ENCODE measurements around the gene WDR27.
A peak's percentile ranks its signal among the peaks of the same experiment; 100 is the strongest.
"Not testable (repeated sequence)": the region's sequence is repeated elsewhere in the genome, so short reads cannot be mapped to it uniquely, and the experiment has no call there.

WDR27 gene

DNA sequence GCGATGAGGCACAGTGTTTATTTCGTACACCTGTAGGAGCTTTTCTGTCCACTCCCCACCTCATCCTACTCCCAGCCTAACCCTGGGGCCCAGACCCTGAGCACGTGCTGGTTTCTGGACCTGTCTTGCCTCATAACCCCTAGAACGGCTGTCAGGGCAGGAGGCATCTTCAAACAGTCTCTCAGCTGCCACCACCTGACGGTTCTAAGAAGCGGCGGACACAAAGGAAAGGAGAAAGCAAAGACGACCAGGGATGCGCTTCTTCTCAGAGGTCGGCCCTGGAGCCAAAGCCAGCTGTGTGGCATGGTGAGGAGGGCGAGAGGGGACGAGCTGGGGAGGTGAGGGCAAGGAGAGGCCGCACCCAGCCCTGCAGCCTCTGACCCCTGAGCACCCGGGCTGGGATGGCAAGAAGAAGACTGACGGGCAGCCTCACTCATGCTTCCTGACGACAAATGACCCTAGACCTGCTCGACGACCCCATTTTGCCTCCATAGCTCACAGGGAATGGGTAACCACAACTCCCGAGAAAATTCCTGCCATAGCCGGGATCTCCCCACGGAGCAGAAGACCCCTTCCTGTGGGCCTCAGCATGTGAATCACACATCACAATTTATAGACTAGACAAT is 62.1 kb downstream of the WDR27 start:
- no peak for DNase-seq (ENCODE audit: low spot score)

DNA sequence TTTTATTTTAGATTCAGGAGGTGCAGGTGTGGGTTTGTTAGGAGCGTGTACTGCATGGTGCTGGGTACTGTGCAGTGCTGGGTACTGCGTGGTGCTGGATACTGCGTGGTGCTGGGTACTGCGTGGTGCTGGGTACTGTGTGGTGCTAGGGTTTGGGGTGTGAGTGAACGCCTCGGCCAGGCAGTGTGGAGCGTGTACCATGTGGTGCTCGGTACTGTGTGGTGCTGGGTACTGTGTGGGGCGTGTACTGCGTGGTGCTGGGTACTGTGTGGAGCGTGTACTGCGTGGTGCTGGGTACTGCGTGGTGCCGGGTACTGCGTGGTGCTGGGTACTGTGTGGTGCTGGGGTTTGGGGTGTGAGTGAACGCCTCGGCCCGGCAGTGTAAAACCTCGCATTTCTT is 62.9 kb downstream of the WDR27 start:
- no peak for DNase-seq (ENCODE audit: low spot score)

DNA sequence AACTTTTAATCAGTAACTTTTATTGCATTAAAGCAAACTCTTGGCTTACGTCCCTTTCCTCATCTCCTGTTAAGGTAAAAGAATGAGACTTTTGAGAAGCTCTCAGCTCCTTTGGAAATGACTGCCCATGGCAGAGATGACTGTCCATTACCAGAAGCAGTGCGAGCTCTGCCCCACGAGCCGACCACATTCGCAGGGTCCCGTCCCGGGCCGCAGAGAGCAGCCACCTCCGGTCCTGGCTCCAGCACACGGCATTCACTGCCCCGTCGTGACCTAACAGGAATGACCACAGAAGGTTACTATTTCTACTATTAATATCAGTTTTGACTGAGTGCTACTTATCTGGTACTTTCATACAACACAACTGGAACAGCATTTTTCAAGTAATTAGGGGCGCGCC is 63.4 kb downstream of the WDR27 start:
- no peak for DNase-seq (ENCODE audit: low spot score)

DNA sequence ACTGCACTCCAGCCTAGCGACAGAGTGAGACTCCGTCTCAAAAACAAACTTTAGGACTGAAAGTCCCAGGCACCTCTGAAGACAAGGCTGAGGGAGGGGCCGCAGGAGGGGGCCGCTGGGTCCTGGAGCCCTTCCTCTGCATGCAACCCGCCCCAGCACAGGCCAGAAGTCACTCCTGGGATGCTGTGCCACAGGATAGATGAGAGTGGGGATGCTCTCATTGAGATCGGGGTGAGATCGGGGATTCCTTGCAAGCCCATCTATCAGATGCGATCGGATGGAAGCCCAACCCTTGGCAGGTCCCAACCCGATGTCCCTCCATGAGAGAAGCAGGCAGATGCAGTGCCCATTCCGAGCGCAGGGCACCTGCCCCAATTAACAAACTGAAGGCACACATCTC is 66.5 kb downstream of the WDR27 start:
- no peak for DNase-seq (ENCODE audit: low spot score)

DNA sequence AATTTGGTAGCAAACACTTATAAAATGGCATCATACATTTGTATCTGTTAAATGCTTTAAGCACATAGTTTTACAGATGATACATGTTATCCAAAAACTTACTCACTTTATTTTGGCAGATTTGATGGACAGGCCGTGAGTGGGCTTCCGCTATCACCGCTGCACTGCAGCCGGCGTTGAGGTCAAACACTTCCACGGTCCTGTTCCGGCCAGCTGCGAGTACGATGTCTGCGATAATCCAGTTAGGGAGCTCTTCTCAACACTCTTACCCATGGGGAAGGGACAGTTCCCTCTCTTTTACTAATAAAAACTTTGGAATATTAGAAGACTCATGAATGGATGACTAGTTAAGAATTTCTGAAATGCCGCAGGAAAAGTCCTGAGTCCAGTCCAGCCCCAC is 69.0 kb downstream of the WDR27 start:
- no peak for DNase-seq (ENCODE audit: low spot score)

DNA sequence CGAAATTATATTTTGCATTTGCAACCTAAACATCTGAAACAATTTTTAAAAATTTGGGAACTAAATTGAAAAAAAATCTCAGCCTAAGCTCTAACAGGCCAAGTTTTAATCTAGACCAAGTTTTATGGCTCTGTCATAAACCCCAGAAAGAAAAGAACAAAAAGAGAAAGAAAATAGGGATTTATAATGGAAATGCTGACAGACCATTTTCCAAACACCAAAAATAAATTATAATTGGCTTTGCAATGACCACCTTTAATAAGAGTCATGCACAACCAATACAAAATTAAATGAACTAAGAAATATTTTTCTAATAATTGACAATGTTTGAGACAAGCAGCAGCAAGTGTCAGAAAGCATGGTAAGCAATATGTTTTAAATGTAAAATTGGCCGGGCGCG is 72.6 kb downstream of the WDR27 start:
- no peak for DNase-seq (ENCODE audit: low spot score)

DNA sequence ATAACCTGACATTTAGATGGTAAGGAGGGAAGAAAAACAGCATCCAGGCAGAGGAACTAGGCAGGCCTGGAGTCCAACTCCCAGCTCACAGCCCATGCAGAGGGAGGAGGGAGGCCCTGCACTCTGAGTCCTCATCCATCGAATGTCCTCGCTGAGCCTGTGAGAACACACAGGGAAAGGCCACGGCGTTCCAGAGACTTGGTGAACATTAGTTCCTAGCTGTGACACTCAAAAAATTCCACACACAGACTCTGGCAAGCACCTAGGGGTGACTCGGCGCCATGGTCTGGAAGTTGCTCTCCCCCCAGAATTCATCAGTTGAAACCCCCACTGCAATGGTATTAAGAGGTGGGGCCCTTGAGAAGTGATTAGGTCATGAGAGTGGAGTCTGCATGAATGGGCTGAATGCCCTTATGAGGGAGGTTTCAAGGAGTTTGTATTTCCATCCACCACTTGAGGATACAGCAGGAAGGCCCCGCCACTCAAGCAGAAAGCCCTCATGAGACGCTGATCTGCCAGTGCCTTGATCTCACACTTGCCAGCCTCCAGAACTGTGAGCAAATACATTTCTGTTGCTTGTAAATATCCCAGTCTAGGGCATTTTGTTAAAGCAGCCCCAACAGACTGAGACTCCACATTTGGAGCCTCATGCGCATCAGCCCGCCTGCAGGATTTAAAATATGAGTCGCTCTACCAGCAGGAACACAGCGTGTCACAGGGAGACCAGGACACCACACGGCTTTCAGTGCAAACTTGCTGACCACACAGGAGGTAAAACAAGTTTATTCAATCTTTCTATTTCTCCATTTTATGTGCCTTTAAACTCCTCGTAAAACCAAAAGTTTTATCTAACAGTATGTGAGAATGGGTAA is 73.9 kb downstream of the WDR27 start:
- DNase-seq (ENCODE audit: low spot score) = no peak

DNA sequence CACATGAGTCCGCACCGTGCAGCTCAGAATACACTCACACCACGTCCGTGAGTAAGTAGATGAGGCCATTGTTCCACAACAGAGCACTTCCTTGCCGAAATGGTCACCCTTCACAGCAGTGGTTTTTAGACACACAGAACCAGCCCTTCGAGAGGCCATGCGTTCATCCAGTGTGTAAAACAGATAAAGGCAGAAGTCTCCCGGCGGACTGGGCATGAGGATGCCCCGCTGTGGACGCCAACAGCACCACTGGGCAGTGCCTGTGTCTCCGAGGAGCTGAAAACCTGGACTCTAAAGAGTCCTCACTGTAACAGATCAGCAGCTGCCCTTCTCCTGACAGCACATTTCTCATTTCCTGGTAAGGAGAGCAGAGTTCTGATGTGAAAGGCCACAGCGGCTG is 75.2 kb downstream of the WDR27 start:
- DNase-seq (ENCODE audit: low spot score) = no peak

DNA sequence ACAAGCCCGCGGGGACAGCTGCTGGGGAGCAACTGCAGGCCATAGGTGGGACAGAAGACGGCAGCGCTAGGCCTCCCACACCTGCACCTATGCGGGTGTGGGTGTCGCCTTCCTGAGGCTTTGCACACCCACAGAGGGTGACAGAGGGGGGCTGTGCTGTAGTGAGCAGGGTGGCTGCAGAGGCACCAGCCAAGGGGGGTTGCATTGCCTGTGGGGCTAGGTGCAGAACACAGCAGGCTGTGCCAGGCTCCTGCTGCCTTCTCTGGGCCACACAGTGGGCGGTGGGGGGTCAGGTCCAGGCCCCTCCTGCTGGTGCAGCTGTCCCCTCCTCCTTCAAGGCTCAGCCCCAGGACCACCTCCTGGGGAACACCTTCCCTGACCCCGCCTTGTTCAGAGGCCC is 75.7 kb downstream of the WDR27 start:
- no peak for DNase-seq (ENCODE audit: low spot score)

DNA sequence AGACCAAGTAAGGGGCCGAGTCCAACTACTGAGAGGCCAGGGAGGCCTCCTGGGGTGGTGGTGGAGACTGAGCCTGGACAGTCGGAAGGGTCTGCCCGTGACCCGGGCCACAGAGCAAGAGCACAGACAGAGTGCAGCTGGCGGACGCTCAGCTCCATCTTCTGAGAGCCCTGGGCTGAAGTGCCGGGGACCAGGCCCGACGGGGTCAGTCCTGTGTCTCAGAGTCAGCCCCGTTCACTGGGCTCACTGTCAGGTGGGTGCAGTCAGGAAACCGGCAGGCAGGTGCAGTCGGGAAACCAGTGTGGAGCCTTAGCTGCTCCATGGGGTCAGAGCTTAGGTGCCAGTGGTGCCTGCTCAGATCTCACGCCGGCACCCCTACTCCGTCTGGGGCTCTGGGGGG is 76.5 kb downstream of the WDR27 start:
- DNase-seq (ENCODE audit: low spot score) = no peak

DNA sequence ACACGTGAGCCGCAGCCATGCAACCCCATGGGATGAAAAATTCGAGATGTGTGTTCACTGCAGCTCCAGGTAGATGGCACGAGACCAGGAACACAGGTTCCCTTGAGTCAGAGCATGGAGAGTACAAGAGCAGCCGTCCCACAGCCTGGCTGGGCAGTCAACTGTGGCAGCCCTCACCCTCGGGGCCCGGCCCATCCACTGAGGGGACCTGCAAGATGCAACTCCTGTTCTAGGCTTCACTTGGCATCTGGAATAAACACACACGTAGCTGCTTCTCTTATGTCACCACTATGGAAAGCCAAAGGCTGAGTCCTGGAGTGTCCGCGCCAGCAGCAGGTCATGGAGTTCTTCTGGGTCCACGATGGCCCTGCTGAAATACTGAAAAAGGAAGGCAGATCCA is 77.0 kb downstream of the WDR27 start:
- no peak for DNase-seq (ENCODE audit: low spot score)

DNA sequence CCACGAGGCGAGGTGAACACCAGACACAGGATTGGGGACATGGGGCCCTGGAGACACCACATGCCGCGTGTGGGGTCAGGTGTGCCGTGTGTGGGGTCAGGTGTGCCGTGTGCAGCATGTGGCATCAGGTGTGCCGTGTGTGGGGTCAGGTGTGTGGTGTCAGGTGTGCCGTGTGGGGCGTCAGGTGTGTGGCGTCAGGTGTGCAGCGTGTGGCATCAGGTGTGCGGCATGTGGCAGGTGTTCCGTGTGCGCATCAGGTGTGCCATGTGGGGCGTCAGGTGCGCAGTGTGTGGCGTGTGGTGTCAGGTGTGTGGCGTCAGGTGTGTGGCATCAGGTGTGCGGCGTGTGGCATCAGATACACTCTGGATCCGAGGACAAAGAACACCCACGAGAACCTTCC is 77.9 kb downstream of the WDR27 start:
- no peak for DNase-seq (ENCODE audit: low spot score)

DNA sequence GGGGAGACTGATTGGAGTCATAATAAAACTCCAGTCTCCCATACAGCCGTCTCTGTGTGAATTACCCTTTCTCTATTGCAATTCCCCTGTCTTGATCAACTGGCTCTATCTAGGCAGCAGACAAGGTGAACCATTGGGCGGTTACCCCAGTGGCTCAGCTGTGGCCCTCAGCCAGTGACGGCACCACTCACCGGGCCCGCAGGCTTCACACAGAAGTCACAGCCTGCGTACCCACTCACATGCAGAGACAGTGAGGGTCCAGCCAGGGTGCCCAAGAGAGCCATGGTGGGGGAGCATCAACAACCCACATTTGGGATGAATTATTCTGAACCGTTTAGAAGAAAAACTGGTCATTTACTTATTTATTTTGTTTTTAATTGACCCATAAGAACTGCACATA is 78.5 kb downstream of the WDR27 start:
- DNase-seq (ENCODE audit: low spot score) = no peak

DNA sequence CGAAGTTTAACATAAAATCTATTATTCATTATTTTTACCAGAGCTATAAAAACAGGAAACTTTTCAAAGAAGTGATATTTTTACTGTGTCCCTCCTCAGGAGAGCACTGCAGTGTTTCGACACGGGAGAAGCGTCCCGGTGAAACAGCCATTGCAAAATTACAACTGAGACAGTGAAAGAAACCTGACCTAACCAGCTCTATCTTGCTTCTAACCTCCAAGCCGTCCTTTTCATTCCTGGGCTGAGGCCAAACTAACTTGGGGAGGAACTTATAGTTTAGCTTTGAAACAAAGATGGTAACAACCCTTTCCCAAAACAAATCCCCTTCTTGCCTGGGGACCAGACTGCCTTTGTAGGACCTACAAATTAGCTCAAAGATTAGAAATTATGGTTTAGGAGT is 79.2 kb downstream of the WDR27 start:
- no peak for DNase-seq (ENCODE audit: low spot score)

DNA sequence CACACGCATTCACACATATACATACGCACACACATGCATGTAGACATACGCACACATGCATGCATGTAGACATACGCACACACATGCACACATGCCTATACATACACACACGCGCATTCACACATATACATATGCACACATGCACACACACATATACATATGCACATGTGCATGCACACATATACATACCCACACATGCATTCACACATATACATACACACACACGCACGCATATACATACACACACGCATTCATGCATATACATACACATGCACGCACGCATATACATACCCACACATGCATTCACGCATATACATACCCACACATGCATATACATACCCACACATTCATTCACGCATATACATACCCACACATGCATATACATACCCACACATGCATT is 80.5 kb downstream of the WDR27 start:
- DNase-seq (ENCODE audit: low spot score) = no peak

DNA sequence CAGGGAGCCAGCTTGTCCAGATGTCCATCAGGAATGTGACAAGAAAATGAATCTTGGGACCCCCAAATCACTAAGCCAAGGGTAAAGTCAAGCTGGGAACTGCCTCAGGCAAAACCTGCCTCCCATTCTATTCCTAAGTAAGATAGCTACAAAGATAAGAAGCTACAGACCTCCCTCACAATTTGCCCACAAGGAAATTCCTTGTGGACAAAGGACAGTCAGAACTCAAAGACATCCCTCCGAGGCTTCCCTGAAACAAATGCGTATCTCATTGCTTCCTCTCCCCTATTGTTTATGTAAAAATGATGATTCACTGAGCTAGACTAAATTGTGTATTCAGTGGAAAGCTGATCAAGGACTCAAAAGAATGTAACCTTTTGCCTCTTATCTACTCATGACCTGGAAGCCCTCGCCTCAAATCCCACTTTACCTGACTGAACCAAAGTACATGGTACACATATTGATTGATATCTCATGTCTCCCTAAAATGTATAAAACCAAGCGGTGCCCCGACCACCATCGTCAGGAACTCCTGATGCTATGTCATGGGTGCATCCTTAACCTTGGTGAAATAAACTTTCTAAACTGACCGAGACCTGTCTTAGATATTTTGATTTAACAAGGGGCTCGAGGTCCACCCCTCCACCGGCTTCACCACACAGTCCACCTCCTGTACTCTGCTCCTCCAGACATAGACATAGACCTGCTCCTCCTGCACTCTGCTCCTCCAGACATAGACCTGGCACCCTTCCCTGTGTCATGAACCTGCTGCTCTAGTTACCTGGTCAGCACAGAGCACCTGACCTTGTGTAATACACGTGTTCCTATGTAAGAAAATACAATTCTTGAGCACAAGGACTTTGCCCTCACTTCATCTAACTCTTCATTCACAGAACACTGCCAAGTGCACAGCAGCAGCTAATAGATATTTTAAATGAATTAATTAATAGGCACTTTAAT is 81.4 kb downstream of the WDR27 start:
- DNase-seq (ENCODE audit: low spot score) = peak; percentile 51

DNA sequence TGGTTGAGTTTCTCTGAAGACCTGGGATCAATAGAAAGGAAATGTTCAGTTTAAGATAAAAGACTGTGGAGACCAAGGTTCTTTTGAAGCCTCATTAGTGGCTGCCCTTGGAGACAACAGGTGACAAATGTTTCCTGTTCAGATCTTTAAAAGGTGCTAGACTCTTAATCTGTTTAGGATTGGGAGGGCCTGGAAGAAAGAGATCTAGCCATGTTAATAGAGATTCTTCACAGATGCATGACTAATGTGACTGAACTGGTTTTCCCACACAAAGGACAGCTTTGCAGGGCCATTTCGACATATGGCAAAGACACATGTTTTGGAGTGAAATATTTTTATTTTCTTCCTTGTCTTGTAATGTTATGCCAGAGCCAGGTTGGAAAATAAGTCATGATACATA is 82.2 kb downstream of the WDR27 start:
- no peak for DNase-seq (ENCODE audit: low spot score)

DNA sequence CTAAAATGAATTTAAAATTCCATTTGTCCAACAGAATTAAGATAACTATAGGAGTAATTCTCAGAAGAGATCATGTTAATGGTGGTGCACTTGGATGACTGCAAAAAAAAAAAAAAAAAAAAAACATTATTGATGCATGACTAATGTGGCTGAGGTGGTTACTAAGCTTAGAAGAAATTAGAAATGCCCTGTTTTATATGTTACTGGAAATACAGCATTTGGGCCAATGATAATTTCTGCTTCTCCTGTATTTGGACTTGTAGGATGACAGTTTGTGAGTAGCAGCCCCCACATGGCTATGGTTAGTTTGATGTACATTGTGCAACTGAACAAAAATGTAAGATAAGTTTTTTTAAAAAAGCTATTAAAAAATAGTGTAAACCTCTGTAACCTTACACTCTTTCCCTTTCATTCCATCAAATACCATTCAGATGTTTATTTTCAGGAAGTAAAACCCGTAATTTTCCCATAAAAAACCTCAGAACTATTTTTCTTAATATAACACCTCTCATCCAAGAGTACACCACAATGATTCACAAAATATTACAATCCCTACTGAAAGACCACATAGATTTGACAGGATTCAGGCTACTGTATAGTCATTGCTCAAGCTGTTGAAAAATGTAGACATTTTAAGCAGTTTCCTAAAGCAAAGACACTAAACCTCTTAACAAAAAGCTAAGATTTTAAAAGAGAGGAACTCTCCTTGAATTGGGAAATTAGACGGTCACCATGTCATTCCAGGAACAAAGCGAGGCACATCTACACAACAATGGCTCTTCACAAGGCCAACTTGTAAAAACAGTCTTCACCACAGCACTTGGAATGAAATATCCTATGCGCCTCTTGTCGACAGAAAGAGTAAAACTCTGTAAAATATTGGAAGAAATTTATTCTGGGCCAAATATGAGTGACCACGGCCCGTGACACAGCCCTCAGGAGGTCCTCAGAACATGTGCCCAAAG is 83.0 kb downstream of the WDR27 start:
- DNase-seq (ENCODE audit: low spot score) = peak; percentile 24

DNA sequence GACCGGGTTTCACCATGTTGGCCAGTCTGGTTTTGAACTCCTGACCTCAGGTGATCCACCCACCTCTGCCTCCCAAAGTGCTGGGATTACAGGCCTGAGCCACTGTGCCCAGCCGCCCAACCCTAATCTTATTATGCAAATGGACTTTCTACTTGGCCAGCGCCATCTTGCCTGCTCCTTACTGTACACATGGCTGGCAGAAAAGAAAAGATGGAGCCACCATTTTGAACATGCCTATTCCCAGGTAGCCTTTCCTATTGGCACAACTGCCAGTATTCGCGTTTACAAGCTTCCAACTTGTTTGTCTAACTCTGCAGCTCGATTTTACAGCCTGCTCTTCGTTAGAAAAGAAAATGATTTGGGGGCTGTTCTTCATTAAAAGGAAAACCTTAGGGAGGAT is 84.3 kb downstream of the WDR27 start:
- no peak for DNase-seq (ENCODE audit: low spot score)

DNA sequence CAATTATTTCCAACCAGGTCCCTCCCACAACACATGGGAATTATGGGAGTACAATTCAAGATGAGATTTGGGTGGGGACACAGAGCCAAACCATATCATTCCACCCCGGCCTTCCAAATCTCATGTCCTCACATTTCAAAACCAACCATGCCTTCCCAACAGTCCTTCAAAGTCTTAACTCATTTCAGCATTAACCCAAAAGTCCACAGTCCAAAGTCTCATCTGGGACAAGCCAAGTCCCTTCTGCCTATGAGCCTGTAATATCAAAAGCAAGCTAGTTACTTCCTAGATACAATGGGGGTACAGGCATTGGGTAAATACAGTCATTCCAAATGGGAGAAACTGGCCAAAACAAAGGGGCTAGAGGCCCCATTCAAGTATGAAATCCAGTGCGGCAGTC is 93.2 kb downstream of the WDR27 start:
- DNase-seq (ENCODE audit: low spot score) = not testable (repeated sequence)

DNA sequence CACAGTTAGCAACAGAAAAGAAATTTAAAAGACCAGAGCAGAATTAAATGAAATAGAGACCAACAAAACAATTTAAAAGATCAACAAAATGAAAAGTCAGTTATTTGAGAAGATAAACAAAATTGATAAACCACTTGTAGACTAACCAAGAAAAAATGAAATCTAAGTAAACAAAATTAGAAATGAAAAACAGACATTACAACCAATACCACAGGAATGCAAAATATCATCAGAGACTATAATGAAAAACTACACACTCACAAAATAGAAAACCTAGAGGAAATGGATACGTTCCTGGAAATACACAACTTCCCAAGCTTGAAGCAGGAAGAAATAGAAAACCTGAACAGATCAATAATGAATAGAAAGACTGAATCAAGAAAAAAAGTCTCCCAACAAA is 97.8 kb downstream of the WDR27 start:
- DNase-seq (ENCODE audit: low spot score) = no peak

DNA sequence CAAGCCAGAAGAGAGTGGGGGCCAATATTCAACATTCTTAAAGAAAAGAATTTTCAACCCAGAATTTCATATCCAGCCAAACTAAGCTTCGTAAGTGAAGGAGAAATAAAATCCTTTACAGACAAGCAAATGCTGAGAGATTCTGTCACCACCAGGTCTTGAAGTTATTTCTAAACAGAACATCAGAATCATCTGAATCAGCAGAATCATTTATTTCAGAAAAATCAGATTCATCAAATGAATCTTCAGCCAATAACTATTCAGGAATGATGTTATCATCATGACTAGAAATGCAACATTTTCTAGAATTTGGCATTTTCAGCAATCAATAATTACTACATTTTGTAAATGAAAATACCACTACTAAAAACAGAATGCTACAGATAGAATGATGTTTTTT is 100.7 kb downstream of the WDR27 start:
- DNase-seq (ENCODE audit: low spot score) = not testable (repeated sequence)

All from COLO829 (cell line).